ENCODE data around the gene CTNNA2.
A peak's percentile ranks its signal among the peaks of the same experiment; 100 is the strongest.

Gene CTNNA2

GRCh38 chr2:79981316-79981715, 468.5 kb downstream of the CTNNA2 start:
- no peak for DNase-seq (ENCODE audit: low spot score)

- DNase-seq (ENCODE audit: low spot score), result peak; percentile 47
These were observed 469.6 kb downstream of the CTNNA2 start for GRCh38 chr2:79982445-79982844.

DNA sequence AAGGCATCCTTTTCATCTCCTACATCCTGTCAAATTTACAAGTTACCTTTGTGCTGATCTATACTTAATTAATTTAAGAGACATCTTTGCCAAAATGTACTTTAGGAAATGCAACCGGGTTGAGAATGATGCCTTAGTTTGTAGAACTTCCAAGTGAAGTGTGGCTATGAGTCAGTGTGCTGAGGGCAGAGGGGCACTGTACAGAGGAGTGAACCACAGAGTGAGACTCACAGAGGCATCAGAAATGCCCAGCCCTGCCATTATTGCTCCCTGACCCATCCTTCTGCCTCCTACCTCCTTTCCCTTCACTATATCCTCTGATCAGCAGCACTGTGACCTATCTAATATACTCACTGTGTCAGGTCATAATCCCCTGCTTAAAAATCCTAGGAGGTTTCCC, 471.6 kb downstream of the CTNNA2 start:
- no peak for DNase-seq (ENCODE audit: low spot score)

DNA sequence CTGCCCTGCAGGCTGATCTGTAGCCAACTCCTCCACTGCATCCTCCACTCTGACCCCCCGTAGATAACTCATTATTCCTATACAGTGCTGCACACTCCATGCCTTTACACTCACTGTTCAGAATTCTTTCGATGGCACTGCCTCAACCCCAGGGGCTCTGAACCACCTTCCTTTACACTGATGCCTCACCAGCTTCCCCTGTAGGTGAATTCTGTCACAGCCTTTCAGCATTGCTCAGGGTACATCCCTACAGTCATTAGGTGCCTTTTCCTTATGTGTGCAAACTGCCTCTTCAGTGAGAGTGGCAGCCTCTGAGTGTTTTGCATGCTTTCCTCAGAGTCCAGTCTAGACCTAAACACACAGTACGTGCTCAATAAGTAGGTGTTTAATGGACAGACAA, 472.3 kb downstream of the CTNNA2 start:
- DNase-seq (ENCODE audit: low spot score), result no peak

DNA sequence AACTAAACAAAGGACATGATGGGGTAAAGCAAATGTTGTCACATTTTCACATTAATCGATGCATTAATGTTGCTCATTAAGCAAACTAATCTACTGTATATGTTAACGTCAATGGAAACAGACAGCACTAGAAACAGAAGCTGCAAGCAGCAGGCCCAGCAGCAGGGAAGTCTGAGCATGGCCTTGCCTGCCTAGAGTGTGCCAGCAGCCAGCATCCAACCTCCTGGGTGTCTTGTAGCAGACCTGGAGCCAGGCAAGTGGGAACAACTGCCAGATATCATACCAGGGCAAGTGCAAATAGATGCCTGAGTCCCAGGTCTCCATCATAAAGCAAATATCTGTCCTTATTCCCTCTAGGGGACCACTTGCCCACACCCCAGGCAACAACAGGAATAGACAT, 472.7 kb downstream of the CTNNA2 start:
- DNase-seq (ENCODE audit: low spot score), result no peak

- DNase-seq (ENCODE audit: low spot score), result no peak
These were observed 480.3 kb downstream of the CTNNA2 start for GRCh38 chr2:79993144-79993543.

GRCh38 chr2:79994161-79994560, 481.3 kb downstream of the CTNNA2 start:
- DNase-seq (ENCODE audit: low spot score), result no peak

GRCh38 chr2:79994965-79995364, 482.1 kb downstream of the CTNNA2 start:
- DNase-seq (ENCODE audit: low spot score), result no peak

DNA sequence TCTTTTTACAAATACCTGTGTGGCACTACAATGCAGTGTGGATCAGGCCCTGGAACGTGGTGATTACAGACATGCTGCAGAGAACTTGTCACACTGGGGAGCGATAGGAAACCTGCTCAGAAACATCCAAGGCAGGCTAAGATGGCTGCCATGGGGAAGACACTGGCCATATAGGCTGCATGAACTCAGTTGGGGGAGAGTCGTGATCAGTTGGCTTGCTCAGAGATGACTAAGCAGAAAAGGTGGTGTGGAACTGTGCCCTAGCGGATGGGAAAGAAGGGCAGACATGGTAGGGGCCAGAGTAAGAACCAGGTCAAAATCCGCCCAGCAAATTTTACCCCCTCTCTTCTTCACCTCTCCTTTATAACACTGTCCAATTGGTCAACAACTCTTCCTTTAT, 483.9 kb downstream of the CTNNA2 start:
- DNase-seq (ENCODE audit: low spot score), result no peak

DNA sequence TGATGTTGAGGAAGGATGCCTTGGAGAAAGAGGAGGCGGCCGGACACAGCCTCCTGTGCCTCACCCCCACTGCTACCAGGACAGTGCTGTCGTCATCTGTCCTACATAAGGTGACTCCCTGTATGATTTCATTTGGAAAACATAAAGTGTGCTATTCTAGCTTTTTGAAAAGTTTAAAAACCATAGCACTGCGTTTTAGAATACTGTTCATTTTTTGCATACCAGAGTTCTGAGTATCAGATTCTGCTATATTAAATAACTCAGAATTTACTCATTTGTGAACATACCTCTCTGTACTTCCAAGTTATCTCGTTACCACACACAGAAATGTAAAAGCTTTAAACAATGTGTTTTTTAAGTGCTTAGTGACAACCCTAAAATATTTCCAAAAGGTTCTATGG, 488.9 kb downstream of the CTNNA2 start:
- no peak for DNase-seq (ENCODE audit: low spot score)

DNA sequence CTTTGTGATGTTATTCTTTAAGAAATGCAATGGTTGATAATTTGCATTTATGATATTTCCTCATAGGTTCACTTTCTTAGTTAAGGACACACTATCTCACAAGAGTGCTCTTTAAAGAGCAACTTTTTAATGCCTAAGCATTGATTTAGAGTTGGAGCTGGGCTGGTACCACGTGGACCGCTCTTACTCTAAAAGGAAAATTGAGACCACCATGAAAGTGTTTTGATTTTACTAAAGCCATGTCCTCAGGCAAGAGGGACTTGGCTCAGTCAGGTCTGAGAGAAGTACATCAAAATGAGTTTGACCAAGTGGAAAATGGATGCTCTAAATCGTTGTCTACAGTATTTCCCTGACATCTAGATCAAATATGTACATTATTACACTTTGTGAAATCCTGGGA, 489.3 kb downstream of the CTNNA2 start:
- no peak for DNase-seq (ENCODE audit: low spot score)

DNA sequence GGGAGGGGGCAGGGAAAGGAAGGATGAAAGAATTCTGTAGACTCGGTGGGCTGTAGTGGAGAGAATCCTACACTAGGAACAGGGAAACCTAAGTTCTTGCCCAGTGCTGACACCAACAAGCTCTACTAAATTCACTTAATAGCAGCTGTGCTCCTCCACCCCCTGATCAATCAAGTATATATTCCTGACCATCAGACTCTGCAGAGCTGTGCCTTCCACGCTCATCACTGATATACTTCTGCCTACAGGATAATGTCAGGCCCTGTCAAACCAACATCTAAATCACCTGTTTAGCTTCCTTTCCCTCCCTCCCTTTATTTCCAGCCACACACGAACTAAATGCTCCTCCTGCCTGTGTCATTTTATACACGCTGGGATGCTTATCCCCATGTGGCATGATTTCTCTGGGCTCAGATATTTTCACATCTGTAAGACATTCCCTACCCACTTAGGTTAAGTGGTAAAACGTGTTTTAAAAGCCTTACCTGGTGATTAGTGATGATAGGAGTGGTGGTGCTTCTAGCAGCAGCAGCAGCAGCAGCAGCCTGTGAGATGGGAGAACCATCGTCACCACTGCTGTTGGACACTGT, 489.8 kb downstream of the CTNNA2 start:
- no peak for DNase-seq (ENCODE audit: low spot score)

GRCh38 chr2:80007777-80008503, 495.1 kb downstream of the CTNNA2 start:
- no peak for DNase-seq (ENCODE audit: low spot score)

GRCh38 chr2:80008596-80008995, 495.7 kb downstream of the CTNNA2 start:
- DNase-seq (ENCODE audit: low spot score), result no peak

- no peak for DNase-seq (ENCODE audit: low spot score)
These were observed 496.4 kb downstream of the CTNNA2 start for GRCh38 chr2:80009211-80009610.

GRCh38 chr2:80012061-80012460, 499.2 kb downstream of the CTNNA2 start:
- DNase-seq (ENCODE audit: low spot score), result no peak

DNA sequence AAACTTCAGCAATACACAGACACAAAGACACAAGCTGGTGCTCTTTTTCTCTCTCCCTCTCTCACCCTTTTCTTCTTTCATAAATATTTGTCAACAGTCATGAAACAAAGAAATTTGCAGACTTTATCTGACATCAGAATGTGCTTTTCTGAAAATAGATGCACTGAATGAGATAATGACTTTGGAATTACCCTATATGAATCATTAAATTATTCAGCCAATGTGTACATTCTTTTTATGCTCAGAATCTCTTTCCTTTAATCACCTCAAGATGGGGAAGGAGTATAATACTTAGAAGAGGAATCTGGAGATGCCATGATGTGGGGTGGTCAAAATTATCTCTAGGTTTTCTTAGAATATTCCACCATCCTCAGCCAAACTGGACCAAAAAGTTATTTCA, 501.8 kb downstream of the CTNNA2 start:
- DNase-seq (ENCODE audit: low spot score), result no peak

GRCh38 chr2:80016171-80016570, 503.3 kb downstream of the CTNNA2 start:
- DNase-seq (ENCODE audit: low spot score), result no peak

DNA sequence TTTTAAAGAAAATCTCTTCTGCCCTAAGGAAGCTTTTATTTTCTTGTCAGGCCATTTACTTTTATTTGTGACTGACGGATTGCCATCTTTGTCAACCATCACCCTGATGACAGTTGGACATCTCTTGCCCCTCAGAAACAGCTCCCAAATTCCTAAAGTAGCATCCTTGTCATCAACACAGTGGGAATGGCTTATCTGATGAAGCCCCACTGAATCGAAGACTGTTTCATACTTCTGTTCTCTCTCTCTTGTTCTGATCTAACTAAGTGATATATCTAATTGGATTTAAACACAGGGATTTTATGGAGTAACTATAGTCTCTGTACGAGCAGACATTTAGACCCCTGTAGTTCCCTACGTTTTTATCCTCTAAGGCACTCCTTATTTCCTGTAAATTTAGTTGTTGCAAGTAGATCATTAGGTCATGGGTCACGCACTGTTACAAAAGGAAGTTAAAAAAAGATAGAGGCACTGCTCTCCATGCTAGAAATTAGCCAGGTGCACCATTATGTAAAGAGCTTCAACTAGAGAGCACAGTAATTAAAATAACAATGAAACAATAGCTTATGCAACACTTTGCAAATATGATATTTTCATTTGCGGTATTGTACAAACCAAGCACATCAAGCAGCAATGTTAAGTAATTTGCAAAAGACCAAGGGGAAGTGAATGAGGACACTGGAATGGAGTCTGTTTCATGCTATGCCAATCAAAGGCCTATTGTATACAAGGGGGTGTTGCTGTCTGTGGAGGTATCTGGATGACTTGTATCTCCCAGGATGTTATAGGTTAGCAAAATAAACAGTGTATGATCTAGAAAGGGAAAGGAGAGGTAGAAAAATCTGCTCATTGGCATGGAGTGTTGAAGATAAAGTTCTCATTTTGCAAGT, 507.0 kb downstream of the CTNNA2 start:
- no peak for DNase-seq (ENCODE audit: low spot score)

DNA sequence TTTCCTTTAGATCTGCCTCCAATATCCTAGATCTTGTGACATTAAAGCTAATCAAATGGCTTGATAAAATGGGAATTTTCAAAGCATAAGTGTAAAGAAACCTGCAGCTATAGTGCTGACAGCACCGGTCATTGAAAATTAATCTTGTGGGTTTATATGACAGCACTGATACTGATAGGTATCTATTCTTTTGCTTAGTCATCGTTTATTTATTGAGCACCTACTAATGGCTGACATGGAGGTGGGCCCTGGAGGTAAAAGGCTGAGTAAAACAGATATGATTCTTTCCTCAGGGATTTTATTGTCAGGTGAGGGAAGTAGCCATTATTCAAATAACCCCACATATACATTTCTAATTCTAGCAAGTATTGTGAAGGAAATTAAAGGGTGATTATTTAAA, 509.2 kb downstream of the CTNNA2 start:
- DNase-seq (ENCODE audit: low spot score), result no peak

DNA sequence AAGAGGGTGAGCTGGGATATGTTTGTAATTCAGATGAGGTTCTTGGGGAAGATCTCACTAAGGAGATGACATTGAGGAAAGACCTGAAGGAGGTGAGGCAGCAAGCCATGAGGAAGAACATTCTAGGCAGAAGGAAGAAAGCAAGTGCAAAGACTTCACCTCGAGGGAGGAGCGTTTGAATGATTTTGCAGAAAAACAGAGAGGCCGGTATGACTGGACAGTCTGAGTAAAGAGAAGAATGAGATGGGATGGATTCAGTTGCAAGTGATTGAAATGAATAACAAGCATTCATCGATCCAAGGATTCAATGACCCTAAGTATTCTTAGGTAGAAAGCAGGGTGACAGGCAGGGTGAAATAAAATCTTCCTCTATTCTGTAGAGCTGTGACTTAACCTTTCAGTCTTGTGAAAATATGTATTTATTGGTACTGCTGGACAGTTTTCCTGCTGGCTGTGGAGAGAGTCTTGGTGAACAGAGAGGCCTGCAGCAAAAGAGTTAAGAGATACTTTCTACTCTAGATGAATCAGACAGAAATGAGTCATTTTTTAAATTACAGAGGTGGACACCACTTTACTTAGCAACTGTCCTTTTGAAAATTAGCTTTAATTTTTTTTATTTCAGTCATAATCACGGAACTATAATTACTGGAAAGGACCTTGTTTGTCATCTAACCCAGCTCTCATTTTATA, 513.3 kb downstream of the CTNNA2 start:
- DNase-seq (ENCODE audit: low spot score), result no peak

GRCh38 chr2:80028051-80028450, 515.2 kb downstream of the CTNNA2 start:
- no peak for DNase-seq (ENCODE audit: low spot score)

Measured in RKO (cell line).